Activated T-cell treated with anti-CD3 and anti-CD28 coated beads, Interleukin-2, amount 50 U/mL, for 4 hours (primary cell): Measurements from ENCODE around the gene CD80. TPM values are rescaled to one million over a fixed set of nuclear protein-coding genes. Genes with fewer than 3 reads are reported as not detected.
"Not testable (repeated sequence)": the region's sequence is repeated elsewhere in the genome, so short reads cannot be mapped to it uniquely, and the experiment has no call there.

Experiments used
- ATAC-seq, 2 donors: fragments of 200-7000 bp; cut with Tn5 transposase; one replicate each; pipeline ENCODE4 v1.10.0; 2021
- DNase-seq: peaks from one replicate; pipeline ENCODE4 v3.0.0-alpha.2; 2020
- H3K27me3 Mint-ChIP-seq: one replicate; pipeline ENCODE4 v1.8.0; 2021; ENCODE audit warnings: low read depth, mixed read lengths
- H3K36me3 Mint-ChIP-seq: one replicate; pipeline ENCODE4 v1.8.0; 2022; ENCODE audit warnings: mixed read lengths; ENCODE audit not compliant: insufficient read depth
- H3K4me1 Mint-ChIP-seq: one replicate; pipeline ENCODE4 v1.8.0; 2021; ENCODE audit warnings: low read depth, mixed read lengths
- H3K4me3 Mint-ChIP-seq: one replicate; pipeline ENCODE4 v1.8.0; 2021; ENCODE audit warnings: mild to moderate bottlenecking, moderate library complexity, mixed read lengths
- H3K9me3 Mint-ChIP-seq: one replicate; pipeline ENCODE4 v1.8.0; 2021; ENCODE audit warnings: mixed read lengths
- total RNA-seq, 3 donors: library from RNA; stranded (reverse); gene quantifications; one replicate each; pipeline ENCODE4 v1.2.1, GENCODE V29; 2021

The CD80 gene, protein sequence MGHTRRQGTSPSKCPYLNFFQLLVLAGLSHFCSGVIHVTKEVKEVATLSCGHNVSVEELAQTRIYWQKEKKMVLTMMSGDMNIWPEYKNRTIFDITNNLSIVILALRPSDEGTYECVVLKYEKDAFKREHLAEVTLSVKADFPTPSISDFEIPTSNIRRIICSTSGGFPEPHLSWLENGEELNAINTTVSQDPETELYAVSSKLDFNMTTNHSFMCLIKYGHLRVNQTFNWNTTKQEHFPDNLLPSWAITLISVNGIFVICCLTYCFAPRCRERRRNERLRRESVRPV
- total RNA-seq: 1 to 10 TPM; 1.6 to 6.2 (median 3.3) TPM

DNA sequence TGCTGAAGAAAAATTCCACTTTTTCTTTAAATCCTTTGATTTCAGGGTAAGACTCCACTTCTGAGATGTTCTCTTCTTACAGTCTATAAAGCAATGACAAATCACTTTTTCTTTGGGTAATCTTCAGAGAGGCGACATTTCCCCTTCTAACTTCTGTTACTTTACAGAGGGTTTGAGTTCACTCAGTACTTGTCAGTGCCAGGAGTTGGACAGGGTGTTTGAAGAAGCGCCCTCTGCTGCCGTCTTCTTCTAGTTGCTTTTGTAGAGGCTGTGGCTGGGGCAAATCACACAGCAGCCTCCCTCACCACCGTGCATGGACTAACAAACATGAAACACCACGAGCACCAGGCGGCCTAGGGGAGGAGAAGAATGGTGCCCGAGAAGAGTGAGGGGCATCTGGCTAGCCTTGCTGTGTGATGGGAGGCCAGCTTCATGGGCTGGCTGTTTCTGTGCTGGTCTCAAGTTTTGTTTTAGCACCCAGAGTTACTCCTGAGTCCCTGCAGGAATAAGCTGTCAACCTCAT lies at the start of gene CD80:
TSS of gene CD80 (minus strand) at position 174 of the 523 bp plus-strand sequence. CDS start 1,886 bp downstream, outside the sequence.
- DNase-seq (peak; percentile 39), ATAC-seq (peak; percentile 66 to 81)
- Mint-ChIP-seq H3K4me3 (peak within 1 kb of the TSS; percentile 51), H3K4me1 (peaks cover 25% of the 10 kb centered on the region), H3K9me3 (no peaks in the 10 kb centered on the region), H3K27me3 (no peaks in the 10 kb centered on the region), H3K36me3 (no peaks in the 10 kb centered on the region)

DNA sequence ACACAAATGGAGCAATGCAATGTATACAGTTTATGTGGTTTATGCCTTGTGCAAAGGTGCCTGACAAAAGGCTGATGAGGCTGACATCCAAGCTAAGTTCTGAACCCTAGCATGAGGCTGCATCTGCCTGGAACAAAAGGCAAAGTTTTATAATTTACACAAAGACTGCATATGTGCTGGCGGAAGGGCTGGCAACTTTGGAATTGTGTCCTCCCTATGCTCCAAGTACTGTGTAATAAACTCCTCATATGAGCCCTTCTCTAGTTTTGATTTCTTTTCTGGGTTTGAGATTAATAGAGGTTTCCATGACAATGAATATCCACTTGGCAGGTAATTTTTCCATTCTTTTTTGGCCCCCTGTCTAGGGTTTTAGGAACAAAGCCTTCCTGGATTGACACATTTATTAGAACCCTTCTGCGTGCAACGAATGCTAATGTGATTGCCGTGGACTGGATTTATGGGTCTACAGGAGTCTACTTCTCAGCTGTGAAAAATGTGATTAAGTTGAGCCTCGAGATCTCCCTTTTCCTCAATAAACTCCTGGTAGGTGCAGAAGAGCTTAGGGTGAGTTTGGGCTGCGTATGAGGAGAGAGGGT lies 49.1 kb upstream of the CD80 start:
- no peak for ATAC-seq
- Mint-ChIP-seq H3K4me3 (no peak overlapping the region), H3K36me3 (no peaks in the 10 kb centered on the region), H3K4me1 (no peaks in the 10 kb centered on the region), H3K27me3 (peaks cover 12% of the 10 kb centered on the region), H3K9me3 (no peaks in the 10 kb centered on the region)
- DNase-seq: no peak

DNA sequence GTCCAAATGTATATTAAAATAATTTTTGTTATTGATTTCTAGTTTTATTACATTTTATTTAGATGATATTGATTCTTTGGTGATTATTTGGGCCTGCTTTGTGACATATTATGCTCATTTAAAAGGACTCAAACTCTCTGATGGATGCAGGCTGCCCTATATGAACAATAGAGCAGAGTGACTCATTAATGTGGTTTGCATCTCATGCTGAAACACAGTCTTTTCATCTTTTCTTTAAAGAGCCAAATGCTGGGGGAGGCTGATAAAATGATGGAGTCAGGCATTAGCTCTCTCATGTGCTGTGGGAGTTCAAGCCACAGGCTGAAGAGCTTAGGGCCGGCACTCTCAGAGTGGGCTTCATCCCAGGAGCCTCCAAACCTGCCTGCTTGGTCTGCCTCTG lies 45.5 kb upstream of the CD80 start:
- no peak overlapping the region for H3K4me3 Mint-ChIP-seq
- H3K36me3 Mint-ChIP-seq: no peaks in the 10 kb centered on the region
- H3K9me3 Mint-ChIP-seq: no peaks in the 10 kb centered on the region
- DNase-seq (no peak), ATAC-seq (peak; percentile 58 to 78)
- H3K4me1 Mint-ChIP-seq: peaks cover 7% of the 10 kb centered on the region
- H3K27me3 Mint-ChIP-seq: peaks cover 10% of the 10 kb centered on the region

DNA sequence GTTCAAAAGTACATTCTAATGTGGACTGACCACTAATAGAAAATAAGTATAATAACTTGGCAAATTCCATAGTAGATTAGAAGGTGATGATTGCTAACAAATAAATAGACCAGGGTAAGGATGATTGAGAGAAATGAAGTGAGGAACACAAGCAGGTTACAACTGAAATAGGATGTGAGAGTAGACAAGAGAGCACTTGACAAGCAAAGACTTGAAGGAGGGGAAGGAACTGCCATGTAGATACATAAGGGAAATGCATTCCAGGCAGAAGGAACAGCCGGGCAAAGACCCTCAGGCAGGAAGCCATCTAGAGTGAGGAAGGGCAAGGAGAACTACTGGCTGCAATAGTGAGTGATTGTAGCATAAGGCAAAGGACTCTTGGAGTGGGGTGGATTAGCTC lies 43.3 kb upstream of the CD80 start:
- ATAC-seq (no peak), DNase-seq (no peak)
- no peaks in the 10 kb centered on the region for H3K36me3 Mint-ChIP-seq
- H3K4me1 Mint-ChIP-seq: peaks cover 9% of the 10 kb centered on the region
- peaks cover 3% of the 10 kb centered on the region for H3K27me3 Mint-ChIP-seq
- no peaks in the 10 kb centered on the region for H3K9me3 Mint-ChIP-seq
- no peak overlapping the region for H3K4me3 Mint-ChIP-seq

DNA sequence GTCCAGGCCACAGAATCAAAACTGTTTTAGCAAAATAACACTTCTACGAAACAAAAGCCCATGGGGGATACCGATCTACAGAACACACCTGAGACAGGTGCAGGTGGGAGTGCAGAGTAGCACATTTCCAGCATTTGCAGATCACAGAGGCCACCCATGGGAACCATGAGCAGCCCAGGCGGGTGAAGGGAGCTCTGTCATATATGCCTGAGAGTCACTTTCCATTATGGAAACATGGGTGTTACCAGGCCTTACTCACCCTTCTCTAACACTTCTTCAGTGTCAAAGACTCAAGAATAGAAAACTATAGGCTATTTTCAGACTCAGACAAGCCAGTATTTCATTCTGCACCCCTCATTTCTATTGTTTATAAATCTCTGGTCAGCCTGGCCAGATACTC lies 41.7 kb upstream of the CD80 start:
- Mint-ChIP-seq H3K4me3 (no peak overlapping the region), H3K9me3 (no peaks in the 10 kb centered on the region), H3K27me3 (peaks cover 3% of the 10 kb centered on the region), H3K4me1 (peaks cover 9% of the 10 kb centered on the region), H3K36me3 (no peaks in the 10 kb centered on the region)
- DNase-seq (no peak), ATAC-seq (peak; percentile 41 to 58)

DNA sequence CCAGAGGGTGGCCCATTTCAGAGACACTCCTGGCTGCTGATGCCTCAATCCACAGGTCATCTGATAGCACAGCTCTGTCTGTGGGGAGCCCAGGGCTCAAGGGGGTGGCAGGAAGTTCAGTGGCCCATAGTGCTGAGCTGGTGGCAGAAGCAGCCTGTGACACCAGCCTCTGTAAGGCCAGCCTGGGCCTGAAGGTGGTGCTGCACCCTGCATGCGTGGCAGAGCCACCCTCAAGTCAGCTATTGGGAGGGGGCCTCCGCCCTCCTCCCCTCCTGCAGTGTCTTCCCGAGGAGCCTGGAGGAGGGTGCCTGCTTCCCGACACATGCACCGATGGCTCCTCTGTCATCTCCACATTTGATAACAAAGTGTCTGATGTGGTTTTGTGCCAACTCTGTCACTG lies 41.3 kb upstream of the CD80 start:
- peak; percentile 42 to 60 for ATAC-seq
- H3K27me3 Mint-ChIP-seq: peaks cover 3% of the 10 kb centered on the region
- DNase-seq: no peak
- peaks cover 9% of the 10 kb centered on the region for H3K4me1 Mint-ChIP-seq
- no peaks in the 10 kb centered on the region for H3K9me3 Mint-ChIP-seq
- H3K36me3 Mint-ChIP-seq: no peaks in the 10 kb centered on the region
- no peak overlapping the region for H3K4me3 Mint-ChIP-seq

DNA sequence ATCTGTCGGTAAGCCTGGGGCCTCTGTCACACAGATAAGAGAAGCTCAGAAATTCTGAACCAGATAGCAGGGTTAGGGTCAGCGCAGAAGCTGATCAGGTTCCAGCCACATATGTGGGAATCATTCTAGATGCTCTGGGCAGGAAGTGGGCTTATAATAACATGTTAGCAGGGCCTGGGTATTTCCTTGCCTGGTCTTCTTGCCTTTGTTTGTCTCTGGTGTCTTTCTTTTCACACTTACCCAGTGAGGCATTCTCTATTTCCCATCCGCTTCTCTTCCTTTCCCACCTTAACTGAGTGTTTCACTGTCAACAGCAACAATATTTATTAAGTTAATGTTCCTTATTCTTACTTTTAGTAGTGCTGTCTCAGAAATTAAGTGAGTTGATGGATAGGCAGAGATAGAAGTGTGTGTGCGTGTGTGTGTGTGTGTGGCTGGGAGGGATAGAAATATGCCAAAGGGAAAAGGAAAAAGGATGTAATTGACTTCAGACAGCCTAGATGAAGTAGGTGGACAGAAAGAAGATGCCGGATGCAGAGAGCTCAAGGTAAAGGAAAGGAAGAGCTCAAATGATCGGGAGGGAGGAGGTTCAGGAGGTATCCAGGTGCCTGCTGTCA lies 40.3 kb upstream of the CD80 start:
- Mint-ChIP-seq H3K4me1 (peaks cover 9% of the 10 kb centered on the region), H3K4me3 (no peak overlapping the region), H3K9me3 (no peaks in the 10 kb centered on the region), H3K27me3 (peaks cover 3% of the 10 kb centered on the region), H3K36me3 (no peaks in the 10 kb centered on the region)
- ATAC-seq (no peak), DNase-seq (no peak)

DNA sequence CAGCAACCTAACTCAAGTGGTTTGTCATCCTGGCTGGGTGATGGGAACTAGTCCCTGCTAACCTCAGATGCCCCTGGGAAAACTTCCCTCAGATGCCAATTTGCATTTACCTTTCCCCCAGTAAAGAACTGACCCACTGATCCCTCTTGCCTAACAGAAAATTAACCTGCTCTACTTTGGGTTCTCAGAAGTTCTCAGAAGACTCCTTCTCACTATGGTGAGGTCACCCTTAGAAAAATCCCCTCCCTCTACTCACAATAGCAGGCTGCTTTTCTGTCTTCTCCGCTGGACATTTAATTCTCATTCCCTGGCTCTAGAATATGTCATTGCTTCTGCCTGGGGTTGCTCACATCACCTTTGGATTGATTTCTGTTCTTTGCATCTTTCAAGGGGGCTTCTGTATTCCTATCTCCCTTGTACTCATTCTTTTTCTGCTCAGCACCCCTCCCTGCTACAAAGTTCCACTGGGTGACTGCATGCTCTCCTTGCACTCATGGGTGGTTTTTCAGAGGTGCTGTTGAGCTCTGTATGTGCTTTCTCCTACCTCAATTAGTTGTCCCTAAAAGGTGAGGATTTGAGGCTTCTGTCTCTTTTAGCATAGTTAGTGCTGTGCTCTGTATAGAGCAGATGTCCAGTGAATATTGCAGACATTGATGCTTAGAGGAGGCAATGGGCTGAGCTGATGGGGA lies 39.1 kb upstream of the CD80 start:
- Mint-ChIP-seq H3K36me3 (no peaks in the 10 kb centered on the region), H3K4me1 (peaks cover 9% of the 10 kb centered on the region), H3K27me3 (no peaks in the 10 kb centered on the region), H3K9me3 (no peaks in the 10 kb centered on the region), H3K4me3 (no peak overlapping the region)
- DNase-seq (no peak), ATAC-seq (peak in 1 of 2 donors; percentile 40)

DNA sequence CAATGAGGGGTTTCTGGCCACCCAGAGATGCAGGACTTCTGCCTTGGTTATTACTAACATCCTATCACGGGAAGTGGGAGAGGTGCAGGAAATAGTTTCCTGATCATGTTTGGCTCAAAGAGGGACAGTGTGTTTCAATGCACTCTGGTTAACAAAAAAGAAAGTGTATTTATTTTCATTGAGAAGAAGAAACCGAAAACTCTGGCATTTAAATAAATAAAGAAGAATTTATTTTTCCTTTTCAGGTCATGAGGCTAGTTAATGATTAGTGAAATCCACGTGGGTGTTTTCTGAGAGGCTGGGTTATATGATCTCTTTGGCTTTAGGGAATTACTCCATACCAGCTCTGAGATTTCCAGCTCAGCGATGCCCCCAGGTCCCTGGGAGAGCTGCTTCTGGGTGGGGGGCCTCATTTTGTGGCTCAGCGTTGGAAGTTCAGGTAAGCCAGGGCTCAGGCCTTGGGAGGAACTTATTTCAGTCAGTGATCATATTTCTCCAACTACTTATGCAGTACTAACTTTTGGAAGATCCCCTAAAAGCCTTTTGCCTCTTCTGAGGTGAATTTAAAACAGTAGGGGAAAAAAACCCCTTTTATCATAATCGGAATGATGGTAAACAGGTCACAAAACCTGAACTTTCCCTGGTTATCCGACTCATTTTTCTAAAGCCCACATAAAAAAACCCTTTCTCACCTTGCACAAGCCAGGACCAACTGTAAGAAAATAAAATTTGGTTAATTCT lies 38.3 kb upstream of the CD80 start, which contains the start of gene PLA1A:
TSS of gene PLA1A (plus strand) at position 338 of the 741 bp plus-strand sequence. CDS start at position 367, 29 bp downstream.
- Mint-ChIP-seq H3K4me3 (no peak within 1 kb of the TSS), H3K9me3 (no peaks in the 10 kb centered on the region), H3K36me3 (no peaks in the 10 kb centered on the region), H3K4me1 (peaks cover 9% of the 10 kb centered on the region), H3K27me3 (no peaks in the 10 kb centered on the region)
- DNase-seq (no peak), ATAC-seq (no peak)

DNA sequence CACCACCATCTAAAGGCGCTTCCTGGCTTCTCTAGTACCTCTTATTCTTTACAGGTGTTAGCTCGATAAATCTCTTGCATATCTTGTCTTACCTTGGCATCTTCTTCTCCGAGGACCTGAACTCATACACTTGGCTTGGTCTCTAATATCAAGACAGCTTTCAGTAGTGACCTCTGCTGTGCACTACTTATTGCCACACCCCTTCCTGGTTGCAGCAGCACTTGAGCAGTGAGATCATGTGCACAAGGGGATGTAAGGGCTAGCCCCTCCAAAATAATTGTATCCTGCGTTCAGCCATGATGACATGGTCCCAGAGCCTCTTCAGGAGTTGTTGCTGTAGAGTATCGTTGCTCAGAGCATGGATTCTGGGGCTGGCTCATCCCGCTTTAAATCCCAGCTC lies 37.0 kb upstream of the CD80 start:
- H3K27me3 Mint-ChIP-seq: no peaks in the 10 kb centered on the region
- H3K4me1 Mint-ChIP-seq: peaks cover 9% of the 10 kb centered on the region
- H3K9me3 Mint-ChIP-seq: no peaks in the 10 kb centered on the region
- H3K4me3 Mint-ChIP-seq: no peak overlapping the region
- DNase-seq (no peak), ATAC-seq (no peak)
- H3K36me3 Mint-ChIP-seq: no peaks in the 10 kb centered on the region

DNA sequence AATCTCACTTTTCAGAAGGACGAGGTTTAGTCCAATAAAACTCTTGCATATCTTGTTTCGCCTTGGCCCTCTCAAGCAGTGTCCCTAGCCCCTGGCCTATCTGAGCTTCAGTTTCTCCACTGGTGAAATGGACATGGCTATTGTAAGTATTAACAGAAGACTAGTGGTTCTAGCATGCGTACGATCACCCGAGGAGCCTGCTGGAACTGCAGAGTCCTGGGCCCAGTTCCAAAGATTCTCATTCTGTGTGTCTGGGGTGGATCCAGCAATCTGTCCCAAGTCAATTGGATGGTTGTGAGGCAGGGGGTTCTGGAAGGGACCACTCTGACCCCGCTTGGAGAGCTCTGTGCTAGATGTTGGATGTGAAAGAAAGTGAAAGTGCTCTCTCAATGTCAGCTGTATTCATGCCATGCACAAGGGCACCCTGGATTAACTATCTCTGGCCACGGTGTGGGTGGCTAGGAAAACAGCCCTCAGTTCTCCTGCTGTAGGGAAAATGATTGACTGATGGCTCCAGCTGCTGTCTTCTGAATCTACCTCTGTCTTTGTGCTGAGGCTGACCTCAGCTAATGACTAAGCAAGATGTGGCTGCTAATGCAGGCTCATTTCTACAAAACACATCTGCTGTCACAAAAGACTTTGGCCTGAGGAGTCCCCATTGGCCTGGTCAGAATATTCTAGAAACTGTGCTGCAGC lies 36.4 kb upstream of the CD80 start:
- no peak for DNase-seq
- Mint-ChIP-seq H3K9me3 (no peaks in the 10 kb centered on the region), H3K27me3 (no peaks in the 10 kb centered on the region), H3K4me1 (peaks cover 4% of the 10 kb centered on the region), H3K4me3 (no peak overlapping the region), H3K36me3 (no peaks in the 10 kb centered on the region)
- no peak for ATAC-seq

DNA sequence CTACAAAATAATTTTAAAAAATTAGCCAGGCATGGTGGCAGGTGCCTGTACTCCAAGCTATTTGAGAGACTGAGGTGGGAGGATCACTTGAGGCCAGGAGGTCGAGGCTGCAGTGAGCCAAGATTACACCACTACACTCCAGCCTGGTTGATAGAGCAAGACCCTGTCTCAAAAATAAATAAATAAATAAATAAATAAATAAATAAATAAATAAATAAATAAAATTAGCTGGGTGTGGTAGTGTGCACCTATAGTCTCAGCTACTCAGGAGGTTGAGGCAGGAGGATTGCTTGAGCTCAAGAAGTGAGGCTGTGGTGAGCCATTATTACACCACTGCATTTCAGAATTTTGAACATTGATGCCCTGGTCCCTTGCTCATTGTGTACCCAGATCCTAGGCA lies 35.5 kb upstream of the CD80 start:
- not testable (repeated sequence) for ATAC-seq

DNA sequence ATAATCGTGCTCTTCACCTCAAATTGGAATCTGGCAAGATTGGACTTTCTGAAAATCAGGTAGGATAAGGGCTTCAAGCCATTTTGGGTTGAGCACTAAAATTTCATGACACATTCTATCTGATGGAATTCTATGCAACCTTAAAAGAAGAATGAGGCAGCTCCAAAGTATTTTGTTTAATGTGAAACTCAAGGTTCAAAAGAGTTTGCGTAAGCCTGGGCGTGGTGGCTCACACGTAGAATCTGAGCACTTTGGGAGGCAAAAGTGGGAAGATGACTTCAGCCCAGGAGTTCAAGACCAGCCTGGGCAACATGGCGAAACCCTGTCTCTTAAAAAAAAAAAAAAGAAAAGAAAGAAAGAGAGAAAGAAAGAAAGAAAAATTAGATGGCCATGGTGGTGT lies 34.7 kb upstream of the CD80 start:
- no peak for ATAC-seq
- Mint-ChIP-seq H3K27me3 (peaks cover 5% of the 10 kb centered on the region), H3K4me3 (no peak overlapping the region), H3K9me3 (no peaks in the 10 kb centered on the region), H3K4me1 (peaks cover 4% of the 10 kb centered on the region), H3K36me3 (peaks cover 5% of the 10 kb centered on the region)
- no peak for DNase-seq

More for the DNA sequence above, 35.5 kb upstream of the CD80 start:
- not testable (repeated sequence) for H3K4me3 Mint-ChIP-seq, H3K4me1 Mint-ChIP-seq, H3K27me3 Mint-ChIP-seq, H3K9me3 Mint-ChIP-seq, H3K36me3 Mint-ChIP-seq, DNase-seq
